GF-D8 (cell line): ENCODE measurements around the gene IL1RAP.
A peak's percentile ranks its signal among the peaks of the same experiment; 100 is the strongest.

Experiments
- DNase-seq: peaks from one replicate; lab custom pipeline; 2025; lab: John Stamatoyannopoulos, UW

IL1RAP gene

GRCh38 chr3:190541560-190541959 lies 27.7 kb downstream of the IL1RAP start:
- DNase-seq: no peak

GRCh38 chr3:190542846-190543245 lies 29.0 kb downstream of the IL1RAP start:
- DNase-seq: no peak

- DNase-seq: no peak
Measured at GRCh38 chr3:190543671-190544070, 29.8 kb downstream of the IL1RAP start.

GRCh38 chr3:190545191-190545590 lies 31.3 kb downstream of the IL1RAP start:
- DNase-seq: no peak

GRCh38 chr3:190546881-190547510 lies 33.1 kb downstream of the IL1RAP start:
- DNase-seq: no peak

- DNase-seq: no peak
Measured at GRCh38 chr3:190548031-190548656, 34.3 kb downstream of the IL1RAP start.

GRCh38 chr3:190552021-190552420 lies 38.1 kb downstream of the IL1RAP start:
- DNase-seq: no peak

- no peak for DNase-seq
Measured at GRCh38 chr3:190552969-190553759, 39.3 kb downstream of the IL1RAP start.

GRCh38 chr3:190554197-190554596 lies 40.3 kb downstream of the IL1RAP start:
- no peak for DNase-seq

GRCh38 chr3:190556351-190556750 lies 42.5 kb downstream of the IL1RAP start:
- no peak for DNase-seq

GRCh38 chr3:190557296-190557695 lies 43.4 kb downstream of the IL1RAP start:
- no peak for DNase-seq

- no peak for DNase-seq
Measured at GRCh38 chr3:190558316-190558715, 44.4 kb downstream of the IL1RAP start.

GRCh38 chr3:190558796-190559195 lies 44.9 kb downstream of the IL1RAP start:
- DNase-seq: no peak

GRCh38 chr3:190560013-190560895 lies 46.4 kb downstream of the IL1RAP start:
- DNase-seq: no peak

GRCh38 chr3:190562866-190563510 lies 49.1 kb downstream of the IL1RAP start:
- DNase-seq: no peak

GRCh38 chr3:190564175-190564574 lies 50.3 kb downstream of the IL1RAP start:
- no peak for DNase-seq

GRCh38 chr3:190566043-190566933 lies 52.4 kb downstream of the IL1RAP start:
- peak; percentile 100 for DNase-seq

- no peak for DNase-seq
Measured at GRCh38 chr3:190568036-190568435, 54.2 kb downstream of the IL1RAP start.

GRCh38 chr3:190574473-190574872 lies 60.6 kb downstream of the IL1RAP start:
- DNase-seq: no peak

GRCh38 chr3:190575437-190576185 lies 61.7 kb downstream of the IL1RAP start:
- DNase-seq: peak; percentile 62
